Esophagus squamous epithelium (tissue), 4 donors: ENCODE data around the gene SMAD1.

Experiments used
- CTCF ChIP-seq, 6 experiments: fragments of 450-650 bp in 4 of 6; fragments of 200-600 bp in 2 of 6; sonication (generic) in 2 of 6; IDR thresholded peaks; one replicate each; pipeline ENCODE4 v1.5.1; 2016 to 2019; ENCODE audit warnings: antibody characterized with exemption in 6 of 6, mild to moderate bottlenecking in 4 of 6, moderate library complexity in 4 of 6
- POLR2A ChIP-seq, 4 donors: fragments of 450-650 bp; IDR thresholded peaks; one replicate each; pipeline ENCODE4 v1.6.1; 2017; ENCODE audit warnings: antibody characterized with exemption in 4 of 4, mild to moderate bottlenecking in 4 of 4, moderate library complexity in 3 of 4

GRCh38 chr4:145531859-145532258 is 50.2 kb downstream of the SMAD1 start:
- no peak for TF ChIP-seq CTCF (IDR thresholded peaks at IDR 0.05)
- TF ChIP-seq POLR2A (IDR thresholded peaks at IDR 0.05) = no peak
